ENCODE measurements around the gene PPARA.
"Not testable (repeated sequence)": the region's sequence is repeated elsewhere in the genome, so short reads cannot be mapped to it uniquely, and the experiment has no call there.

Gene PPARA

DNA sequence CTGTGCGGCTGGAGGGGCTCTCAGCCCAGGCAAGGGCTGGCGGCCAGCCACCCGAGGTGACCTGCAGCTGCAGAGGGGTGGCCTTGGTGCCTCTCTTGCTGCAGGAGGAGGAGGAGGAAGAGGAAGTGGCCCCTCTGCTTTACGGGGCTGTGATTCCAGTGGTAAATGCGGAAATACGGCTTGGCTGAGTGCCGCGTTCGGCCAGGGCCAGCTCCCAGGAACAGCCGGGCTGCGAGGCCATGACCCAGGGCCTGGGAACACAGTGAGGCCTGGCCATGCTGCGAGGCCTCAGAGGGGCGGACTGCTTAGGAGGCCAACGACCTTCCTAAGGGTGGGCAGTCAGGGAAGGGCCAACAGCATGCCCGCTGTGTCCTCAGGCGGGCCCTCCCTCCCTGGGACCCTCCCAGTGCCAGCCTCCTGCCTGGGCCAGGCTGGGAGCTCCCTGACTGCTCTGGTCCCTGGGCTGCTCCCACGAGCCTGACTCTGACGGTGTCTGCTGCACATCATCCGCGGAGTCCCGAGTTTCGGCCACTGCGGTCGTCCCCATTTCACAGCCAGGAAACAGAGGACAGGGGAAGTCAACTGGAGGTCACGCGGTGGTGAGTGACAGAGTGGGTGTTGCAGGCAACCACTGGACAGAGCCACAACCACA, 20.8 kb upstream of the PPARA start:
- Histone ChIP-seq H3K4me2 (ENCODE audit: low read depth, low read length) (no peak overlapping the region), H3K4me1 (ENCODE audit: low read length) (no peaks in the 10 kb centered on the region), H3K9me2 (replicated peaks; ENCODE audit: insufficient read depth, low read length) (no peaks in the 10 kb centered on the region), H4K20me1 (ENCODE audit: insufficient read depth, low read length) (no peaks in the 10 kb centered on the region), H3K36me3 (replicated peaks; ENCODE audit: insufficient read depth, low read length) (no peaks in the 10 kb centered on the region), H2AFZ (ENCODE audit: low read length) (no peak overlapping the region), H3K4me3 (ENCODE audit: low read length) (no peak overlapping the region), H3K9ac (ENCODE audit: low read length) (no peak overlapping the region), H3K27ac (ENCODE audit: low read length) (no peak overlapping the region), H3F3A (ENCODE audit: insufficient read depth, low read length) (no peaks in the 10 kb centered on the region), H3K9me3 (replicated peaks; ENCODE audit: insufficient read depth, low read length) (no peaks in the 10 kb centered on the region), H3K79me2 (ENCODE audit: low read length) (no peaks in the 10 kb centered on the region), H3K27me3 (replicated peaks; ENCODE audit: insufficient read depth, low read length) (peaks cover 5% of the 10 kb centered on the region; the same call in 1 of the 2 replicates)
- no peak for DNase-seq
- TF ChIP-seq EZH2 (optimal IDR thresholded peaks at IDR 0.05; ENCODE audit: low read depth, low read length) (no peak), EZH2phosphoT487 (IDR thresholded peaks at IDR 0.05; ENCODE audit: low read length) (no peak)
- TF ChIP-seq, protein P1, sequence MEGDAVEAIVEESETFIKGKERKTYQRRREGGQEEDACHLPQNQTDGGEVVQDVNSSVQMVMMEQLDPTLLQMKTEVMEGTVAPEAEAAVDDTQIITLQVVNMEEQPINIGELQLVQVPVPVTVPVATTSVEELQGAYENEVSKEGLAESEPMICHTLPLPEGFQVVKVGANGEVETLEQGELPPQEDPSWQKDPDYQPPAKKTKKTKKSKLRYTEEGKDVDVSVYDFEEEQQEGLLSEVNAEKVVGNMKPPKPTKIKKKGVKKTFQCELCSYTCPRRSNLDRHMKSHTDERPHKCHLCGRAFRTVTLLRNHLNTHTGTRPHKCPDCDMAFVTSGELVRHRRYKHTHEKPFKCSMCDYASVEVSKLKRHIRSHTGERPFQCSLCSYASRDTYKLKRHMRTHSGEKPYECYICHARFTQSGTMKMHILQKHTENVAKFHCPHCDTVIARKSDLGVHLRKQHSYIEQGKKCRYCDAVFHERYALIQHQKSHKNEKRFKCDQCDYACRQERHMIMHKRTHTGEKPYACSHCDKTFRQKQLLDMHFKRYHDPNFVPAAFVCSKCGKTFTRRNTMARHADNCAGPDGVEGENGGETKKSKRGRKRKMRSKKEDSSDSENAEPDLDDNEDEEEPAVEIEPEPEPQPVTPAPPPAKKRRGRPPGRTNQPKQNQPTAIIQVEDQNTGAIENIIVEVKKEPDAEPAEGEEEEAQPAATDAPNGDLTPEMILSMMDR (IDR thresholded peaks at IDR 0.05; ENCODE audit: low read length) = no peak

DNA sequence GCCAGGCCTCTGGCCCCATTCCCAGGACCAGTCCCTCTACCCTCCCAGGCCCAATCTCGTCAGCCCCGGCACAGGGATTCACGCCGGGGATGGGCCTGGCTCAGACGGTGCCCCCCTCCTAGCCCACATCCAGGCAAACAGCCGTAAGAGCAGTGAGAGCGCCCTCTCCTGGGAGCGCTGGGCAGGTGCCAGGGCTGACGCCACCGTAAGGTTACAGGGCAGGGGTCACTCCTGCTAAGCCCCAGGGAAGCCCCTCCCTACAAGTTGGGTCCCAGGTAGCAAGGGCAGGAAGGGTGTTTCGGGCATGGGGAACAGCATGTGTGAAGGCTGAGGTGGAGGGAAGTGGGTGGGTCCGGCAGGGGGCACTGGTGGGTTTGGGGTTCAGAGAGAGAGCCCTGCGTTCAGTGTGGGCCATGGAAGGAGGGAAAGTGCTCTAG, 19.2 kb upstream of the PPARA start:
- no peaks in the 10 kb centered on the region for H4K20me1 ChIP-seq (ENCODE audit: insufficient read depth, low read length)
- H3K9me3 ChIP-seq (replicated peaks; ENCODE audit: insufficient read depth, low read length) = no peaks in the 10 kb centered on the region
- no peak overlapping the region for H3K27ac ChIP-seq (ENCODE audit: low read length)
- H3K79me2 ChIP-seq (ENCODE audit: low read length) = no peaks in the 10 kb centered on the region
- H3K4me2 ChIP-seq (ENCODE audit: low read depth, low read length) = no peak overlapping the region
- H3K4me1 ChIP-seq (ENCODE audit: low read length) = no peaks in the 10 kb centered on the region
- no peaks in the 10 kb centered on the region; the same call in 1 of the 2 replicates for H3K27me3 ChIP-seq (replicated peaks; ENCODE audit: insufficient read depth, low read length)
- H3K4me3 ChIP-seq (ENCODE audit: low read length) = no peak overlapping the region
- no peaks in the 10 kb centered on the region for H3K36me3 ChIP-seq (replicated peaks; ENCODE audit: insufficient read depth, low read length)
- no peaks in the 10 kb centered on the region for H3F3A ChIP-seq (ENCODE audit: insufficient read depth, low read length)
- no peak overlapping the region for H3K9ac ChIP-seq (ENCODE audit: low read length)
- no peaks in the 10 kb centered on the region for H3K9me2 ChIP-seq (replicated peaks; ENCODE audit: insufficient read depth, low read length)
- DNase-seq = no peak
- H2AFZ ChIP-seq (ENCODE audit: low read length) = no peak overlapping the region
- TF ChIP-seq, protein P1 (IDR thresholded peaks at IDR 0.05; ENCODE audit: low read length) = peak; percentile 51
- TF ChIP-seq EZH2 (optimal IDR thresholded peaks at IDR 0.05; ENCODE audit: low read depth, low read length) (no peak), EZH2phosphoT487 (IDR thresholded peaks at IDR 0.05; ENCODE audit: low read length) (no peak)

DNA sequence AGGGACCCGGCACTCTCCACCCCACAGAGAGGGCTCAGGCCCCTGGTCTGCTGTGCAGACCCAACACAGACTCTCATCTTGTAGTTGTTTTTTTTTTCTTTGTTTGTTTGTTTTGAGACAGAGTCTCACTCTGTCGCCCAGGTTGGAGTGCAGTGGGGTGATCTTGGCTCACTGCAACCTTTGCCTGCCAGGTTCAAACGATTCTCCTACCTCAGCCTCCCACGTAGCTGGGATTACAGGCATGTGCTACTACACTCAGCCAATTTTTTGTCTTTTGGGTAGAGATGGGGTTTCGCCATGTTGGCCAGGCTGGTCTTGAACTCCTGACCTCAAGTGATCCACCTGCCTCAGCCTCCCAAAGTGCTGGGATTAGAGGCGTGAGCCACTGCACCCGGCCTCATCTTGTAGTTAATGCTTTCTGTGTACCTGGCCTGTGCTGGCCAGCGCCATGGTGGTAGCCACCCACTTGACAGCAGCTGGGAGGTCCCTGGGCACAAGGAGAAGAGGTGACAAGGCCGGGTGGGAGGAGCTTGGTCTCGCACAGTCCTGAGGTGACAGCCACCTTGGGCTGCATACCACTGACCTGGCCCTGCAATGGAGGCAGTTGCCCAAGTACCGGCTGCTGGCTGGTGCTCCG, 18.0 kb upstream of the PPARA start:
- H3K4me2 ChIP-seq (ENCODE audit: low read depth, low read length); H3F3A ChIP-seq (ENCODE audit: insufficient read depth, low read length); H3K27me3 ChIP-seq (replicated peaks; ENCODE audit: insufficient read depth, low read length); H3K27ac ChIP-seq (ENCODE audit: low read length); H3K4me1 ChIP-seq (ENCODE audit: low read length); H4K20me1 ChIP-seq (ENCODE audit: insufficient read depth, low read length); H3K9ac ChIP-seq (ENCODE audit: low read length); DNase-seq; H2AFZ ChIP-seq (ENCODE audit: low read length); H3K79me2 ChIP-seq (ENCODE audit: low read length); H3K4me3 ChIP-seq (ENCODE audit: low read length); H3K9me2 ChIP-seq (replicated peaks; ENCODE audit: insufficient read depth, low read length); H3K36me3 ChIP-seq (replicated peaks; ENCODE audit: insufficient read depth, low read length); H3K9me3 ChIP-seq (replicated peaks; ENCODE audit: insufficient read depth, low read length): not testable (repeated sequence)

Measured in MM.1S (cell line).